Measurements from ENCODE around the gene CAND1.

The CAND1 gene

GRCh38 chr12:67268896-67269632 is at the start of gene CAND1:
TSS of gene CAND1 (plus strand) at chr12:67269358. CDS start at chr12:67269718, 360 bp downstream.
- peak; percentile 90 to 92 for DNase-seq (ENCODE audit: low read depth in 2 of 2)

- DNase-seq (ENCODE audit: low read depth in 2 of 2) = no peak
These were observed 49.1 kb upstream of the CAND1 start for GRCh38 chr12:67220065-67220464.

GRCh38 chr12:67222302-67222701 is 46.9 kb upstream of the CAND1 start:
- DNase-seq (ENCODE audit: low read depth in 2 of 2) = no peak

GRCh38 chr12:67223225-67223624 is 45.9 kb upstream of the CAND1 start:
- DNase-seq (ENCODE audit: low read depth in 2 of 2) = no peak

- no peak for DNase-seq (ENCODE audit: low read depth in 2 of 2)
These were observed 31.9 kb upstream of the CAND1 start for GRCh38 chr12:67237231-67237630.

- DNase-seq (ENCODE audit: low read depth in 2 of 2) = no peak
These were observed 30.1 kb upstream of the CAND1 start for GRCh38 chr12:67239061-67239460.

- DNase-seq (ENCODE audit: low read depth in 2 of 2) = no peak
These were observed 27.7 kb upstream of the CAND1 start for GRCh38 chr12:67241482-67241881.

- no peak for DNase-seq (ENCODE audit: low read depth in 2 of 2)
These were observed 25.9 kb upstream of the CAND1 start for GRCh38 chr12:67243260-67243659.

- DNase-seq (ENCODE audit: low read depth in 2 of 2) = no peak
These were observed 23.6 kb upstream of the CAND1 start for GRCh38 chr12:67245571-67245970.

- DNase-seq (ENCODE audit: low read depth in 2 of 2) = no peak
These were observed 18.1 kb upstream of the CAND1 start for GRCh38 chr12:67251012-67251411.

GRCh38 chr12:67254372-67255026 is 14.7 kb upstream of the CAND1 start:
- no peak for DNase-seq (ENCODE audit: low read depth in 2 of 2)

GRCh38 chr12:67256649-67257048 is 12.5 kb upstream of the CAND1 start:
- no peak for DNase-seq (ENCODE audit: low read depth in 2 of 2)

GRCh38 chr12:67263471-67263870 is 5.7 kb upstream of the CAND1 start:
- no peak for DNase-seq (ENCODE audit: low read depth in 2 of 2)

- peak; percentile 69 to 72 for DNase-seq (ENCODE audit: low read depth in 2 of 2)
These were observed 743 bp upstream of the CAND1 start for GRCh38 chr12:67268335-67268895.

GRCh38 chr12:67269633-67270573 is 745 bp downstream of the CAND1 start:
- peak; percentile 18 to 26 for DNase-seq (ENCODE audit: low read depth in 2 of 2)

GRCh38 chr12:67270622-67271021 is 1.5 kb downstream of the CAND1 start:
- DNase-seq (ENCODE audit: low read depth in 2 of 2) = no peak

GRCh38 chr12:67271976-67272375 is 2.8 kb downstream of the CAND1 start:
- no peak for DNase-seq (ENCODE audit: low read depth in 2 of 2)

GRCh38 chr12:67274186-67274585 is 5.0 kb downstream of the CAND1 start:
- no peak for DNase-seq (ENCODE audit: low read depth in 2 of 2)

- no peak for DNase-seq (ENCODE audit: low read depth in 2 of 2)
These were observed 6.3 kb downstream of the CAND1 start for GRCh38 chr12:67275380-67275913.

- no peak for DNase-seq (ENCODE audit: low read depth in 2 of 2)
These were observed 7.3 kb downstream of the CAND1 start for GRCh38 chr12:67276421-67276820.

GRCh38 chr12:67279637-67280036 is 10.5 kb downstream of the CAND1 start:
- no peak for DNase-seq (ENCODE audit: low read depth in 2 of 2)

GRCh38 chr12:67280088-67280487 is 10.9 kb downstream of the CAND1 start:
- DNase-seq (ENCODE audit: low read depth in 2 of 2) = no peak

Measured in stimulated activated CD4-positive, alpha-beta T cell treated with anti-CD3 and anti-CD28 coated beads, Interleukin-12 subunit alpha, Interleukin-12 subunit beta, amount 100 ng/mL, for 24 hours (primary cell).